ENCODE data around the gene VAPB. TPM values are rescaled to one million over a fixed set of nuclear protein-coding genes. Genes with fewer than 3 reads are reported as not detected.

Gene VAPB
- total RNA-seq, 1 experiment from 2014 or later = 46.6 TPM

- TF ChIP-seq, protein P1, sequence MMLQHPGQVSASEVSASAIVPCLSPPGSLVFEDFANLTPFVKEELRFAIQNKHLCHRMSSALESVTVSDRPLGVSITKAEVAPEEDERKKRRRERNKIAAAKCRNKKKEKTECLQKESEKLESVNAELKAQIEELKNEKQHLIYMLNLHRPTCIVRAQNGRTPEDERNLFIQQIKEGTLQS (CRISPR knock-in tag; conservative IDR thresholded peaks at IDR 0.05) = no peak
- TF ChIP-seq, protein P2, sequence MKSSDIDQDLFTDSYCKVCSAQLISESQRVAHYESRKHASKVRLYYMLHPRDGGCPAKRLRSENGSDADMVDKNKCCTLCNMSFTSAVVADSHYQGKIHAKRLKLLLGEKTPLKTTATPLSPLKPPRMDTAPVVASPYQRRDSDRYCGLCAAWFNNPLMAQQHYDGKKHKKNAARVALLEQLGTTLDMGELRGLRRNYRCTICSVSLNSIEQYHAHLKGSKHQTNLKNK (CRISPR knock-in tag; IDR thresholded peaks at IDR 0.05) = no peak
- TF ChIP-seq ZNF423 (CRISPR knock-in tag; IDR thresholded peaks at IDR 0.05) (no peak), NR2C2 (CRISPR knock-in tag; IDR thresholded peaks at IDR 0.05) (no peak)
Measured at GRCh38 chr20:58483470-58483869, 94.4 kb downstream of the VAPB start (continued).

DNA sequence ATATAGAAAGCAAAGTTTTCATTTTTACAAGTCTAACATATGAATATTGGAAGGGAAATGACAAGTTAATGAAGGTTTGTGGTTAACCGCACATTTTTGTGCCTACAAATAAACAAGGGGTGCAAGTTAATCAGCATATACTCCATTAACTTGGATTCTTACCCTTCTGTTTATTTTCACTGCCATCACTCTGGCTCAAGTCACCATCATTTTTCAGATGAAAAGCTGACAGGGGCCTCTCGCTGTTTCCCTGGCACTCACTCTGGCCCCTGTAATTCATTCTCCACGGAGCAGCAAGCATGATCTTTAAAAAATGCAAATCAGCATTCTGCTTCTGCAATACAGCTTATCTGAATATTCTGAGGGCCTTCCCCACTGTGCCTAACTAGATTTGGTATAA, 96.4 kb downstream of the VAPB start:
- H3K27ac Mint-ChIP-seq = no peak overlapping the region
- no peaks in the 10 kb centered on the region for H3K27me3 Mint-ChIP-seq (ENCODE audit: low read depth)
- H3K36me3 Mint-ChIP-seq = peaks cover 18% of the 10 kb centered on the region
- peaks cover 10% of the 10 kb centered on the region for H3K4me1 Mint-ChIP-seq
- no peak for DNase-seq (ENCODE audit: low spot score)
- ATAC-seq = no peak
- ChIA-PET CTCF (interaction anchor here (1.1 kb wide), 1 partner anchor 166 kb away, joined by 3 read pairs; the partner anchor contains the start of gene STX16), POLR2A (no interaction called here)
- peaks cover 40% of the 10 kb centered on the region for H3K9me3 Mint-ChIP-seq
- TF ChIP-seq TEAD4 (CRISPR knock-in tag; IDR thresholded peaks at IDR 0.05) = no peak
- no peak for TF ChIP-seq HMGA2 (CRISPR knock-in tag; IDR thresholded peaks at IDR 0.05)
- no peak for TF ChIP-seq TEAD1 (CRISPR knock-in tag; IDR thresholded peaks at IDR 0.05)
- no peak for TF ChIP-seq ZNF423 (CRISPR knock-in tag; IDR thresholded peaks at IDR 0.05)
- TF ChIP-seq SP1 (CRISPR knock-in tag; conservative IDR thresholded peaks at IDR 0.05) = no peak
- TF ChIP-seq E2F5 (CRISPR knock-in tag; IDR thresholded peaks at IDR 0.05) = no peak
- TF ChIP-seq, protein P3, sequence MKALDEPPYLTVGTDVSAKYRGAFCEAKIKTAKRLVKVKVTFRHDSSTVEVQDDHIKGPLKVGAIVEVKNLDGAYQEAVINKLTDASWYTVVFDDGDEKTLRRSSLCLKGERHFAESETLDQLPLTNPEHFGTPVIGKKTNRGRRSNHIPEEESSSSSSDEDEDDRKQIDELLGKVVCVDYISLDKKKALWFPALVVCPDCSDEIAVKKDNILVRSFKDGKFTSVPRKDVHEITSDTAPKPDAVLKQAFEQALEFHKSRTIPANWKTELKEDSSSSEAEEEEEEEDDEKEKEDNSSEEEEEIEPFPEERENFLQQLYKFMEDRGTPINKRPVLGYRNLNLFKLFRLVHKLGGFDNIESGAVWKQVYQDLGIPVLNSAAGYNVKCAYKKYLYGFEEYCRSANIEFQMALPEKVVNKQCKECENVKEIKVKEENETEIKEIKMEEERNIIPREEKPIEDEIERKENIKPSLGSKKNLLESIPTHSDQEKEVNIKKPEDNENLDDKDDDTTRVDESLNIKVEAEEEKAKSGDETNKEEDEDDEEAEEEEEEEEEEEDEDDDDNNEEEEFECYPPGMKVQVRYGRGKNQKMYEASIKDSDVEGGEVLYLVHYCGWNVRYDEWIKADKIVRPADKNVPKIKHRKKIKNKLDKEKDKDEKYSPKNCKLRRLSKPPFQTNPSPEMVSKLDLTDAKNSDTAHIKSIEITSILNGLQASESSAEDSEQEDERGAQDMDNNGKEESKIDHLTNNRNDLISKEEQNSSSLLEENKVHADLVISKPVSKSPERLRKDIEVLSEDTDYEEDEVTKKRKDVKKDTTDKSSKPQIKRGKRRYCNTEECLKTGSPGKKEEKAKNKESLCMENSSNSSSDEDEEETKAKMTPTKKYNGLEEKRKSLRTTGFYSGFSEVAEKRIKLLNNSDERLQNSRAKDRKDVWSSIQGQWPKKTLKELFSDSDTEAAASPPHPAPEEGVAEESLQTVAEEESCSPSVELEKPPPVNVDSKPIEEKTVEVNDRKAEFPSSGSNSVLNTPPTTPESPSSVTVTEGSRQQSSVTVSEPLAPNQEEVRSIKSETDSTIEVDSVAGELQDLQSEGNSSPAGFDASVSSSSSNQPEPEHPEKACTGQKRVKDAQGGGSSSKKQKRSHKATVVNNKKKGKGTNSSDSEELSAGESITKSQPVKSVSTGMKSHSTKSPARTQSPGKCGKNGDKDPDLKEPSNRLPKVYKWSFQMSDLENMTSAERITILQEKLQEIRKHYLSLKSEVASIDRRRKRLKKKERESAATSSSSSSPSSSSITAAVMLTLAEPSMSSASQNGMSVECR (CRISPR knock-in tag; IDR thresholded peaks at IDR 0.05; ENCODE audit: borderline replicate concordance) = no peak
- H3K4me3 Mint-ChIP-seq = no peak overlapping the region

DNA sequence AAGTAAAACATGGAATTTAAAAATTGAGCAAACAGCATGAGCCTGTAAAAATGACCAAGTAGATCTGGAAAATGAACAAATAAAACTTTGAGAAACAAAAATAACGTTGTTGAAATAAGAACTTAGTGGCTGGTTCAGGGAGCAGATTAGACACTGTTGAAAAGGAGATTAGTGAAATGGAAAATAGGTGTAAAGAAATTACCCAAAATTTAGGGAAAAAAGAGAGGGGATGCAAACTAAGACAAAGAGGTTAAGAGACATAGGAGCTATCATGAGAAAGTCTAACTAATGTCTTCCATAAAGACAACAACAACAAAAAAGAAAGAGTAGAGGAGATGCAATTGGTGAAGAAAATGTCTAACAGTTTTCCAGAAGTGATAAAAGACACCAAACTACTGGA, 97.2 kb downstream of the VAPB start:
- ATAC-seq = no peak
- no peak for DNase-seq (ENCODE audit: low spot score)
- CTCF ChIA-PET = interaction anchor here (1.1 kb wide), 1 partner anchor 165 kb away, joined by 3 read pairs; the partner anchor contains the start of gene STX16
- no peak overlapping the region for H3K4me3 Mint-ChIP-seq
- no peak overlapping the region for H3K27ac Mint-ChIP-seq
- H3K27me3 Mint-ChIP-seq (ENCODE audit: low read depth) = no peaks in the 10 kb centered on the region
- peaks cover 40% of the 10 kb centered on the region for H3K9me3 Mint-ChIP-seq
- POLR2A ChIA-PET = no interaction called here
- peaks cover 10% of the 10 kb centered on the region for H3K4me1 Mint-ChIP-seq
- H3K36me3 Mint-ChIP-seq = peaks cover 18% of the 10 kb centered on the region
- TF ChIP-seq OVOL2 (CRISPR knock-in tag; IDR thresholded peaks at IDR 0.05; ENCODE audit: borderline replicate concordance) = no peak
- TF ChIP-seq ESRRA (CRISPR knock-in tag; IDR thresholded peaks at IDR 0.05; ENCODE audit: borderline replicate concordance) = no peak
- TF ChIP-seq, protein P1 (CRISPR knock-in tag; conservative IDR thresholded peaks at IDR 0.05) = no peak
- TF ChIP-seq PRRX2 (CRISPR knock-in tag; IDR thresholded peaks at IDR 0.05) = no peak
- no peak for TF ChIP-seq SP1 (CRISPR knock-in tag; conservative IDR thresholded peaks at IDR 0.05)
- no peak for TF ChIP-seq TEAD4 (CRISPR knock-in tag; IDR thresholded peaks at IDR 0.05)
- TF ChIP-seq ETV6 (CRISPR knock-in tag; IDR thresholded peaks at IDR 0.05) = no peak
- TF ChIP-seq, protein P4, sequence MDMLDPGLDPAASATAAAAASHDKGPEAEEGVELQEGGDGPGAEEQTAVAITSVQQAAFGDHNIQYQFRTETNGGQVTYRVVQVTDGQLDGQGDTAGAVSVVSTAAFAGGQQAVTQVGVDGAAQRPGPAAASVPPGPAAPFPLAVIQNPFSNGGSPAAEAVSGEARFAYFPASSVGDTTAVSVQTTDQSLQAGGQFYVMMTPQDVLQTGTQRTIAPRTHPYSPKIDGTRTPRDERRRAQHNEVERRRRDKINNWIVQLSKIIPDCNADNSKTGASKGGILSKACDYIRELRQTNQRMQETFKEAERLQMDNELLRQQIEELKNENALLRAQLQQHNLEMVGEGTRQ (CRISPR knock-in tag; IDR thresholded peaks at IDR 0.05) = no peak
- TF ChIP-seq ZNF317 (CRISPR knock-in tag; IDR thresholded peaks at IDR 0.05; ENCODE audit: borderline replicate concordance, low read depth) = no peak

Data from WTC11 (cell line).